HL-60 (cell line): ENCODE measurements around the gene GTF2A1L.

ENCODE experiments used
- CTCF ChIP-seq: IDR thresholded peaks from one replicate; pipeline ENCODE4 v1.5.1; 2011; ENCODE audit warnings: low read length, control low read depth, inconsistent platforms; ENCODE audit not compliant: insufficient read depth
- POLR2AphosphoS5 ChIP-seq: IDR thresholded peaks from 2 replicates; pipeline ENCODE4 v1.6.1; 2012; ENCODE audit warnings: low read depth
- REST ChIP-seq: IDR thresholded peaks from 2 replicates; pipeline ENCODE4 v1.6.1; 2012; ENCODE audit warnings: low read depth; ENCODE audit not compliant: insufficient replicate concordance
- SPI1 ChIP-seq: IDR thresholded peaks from 2 replicates; pipeline ENCODE4 v1.6.1; 2012; ENCODE audit warnings: low read depth, mild to moderate bottlenecking, borderline replicate concordance

- TF ChIP-seq CTCF (no peak), REST (no peak), POLR2AphosphoS5 (no peak), SPI1 (no peak)
These were observed 76.5 kb downstream of the GTF2A1L start for GRCh38 chr2:48694149-48694548.
